B cell (primary cell): ENCODE data around the gene MRPL20. TPM values are rescaled to one million over a fixed set of nuclear protein-coding genes. Genes with fewer than 3 reads are reported as not detected.

Experiments
- ATAC-seq: fragments of 200-7000 bp; cut with Tn5 transposase; one replicate; pipeline ENCODE4 v1.10.0; 2021; ENCODE audit warnings: low read depth, mild to moderate bottlenecking, moderate number of reproducible peaks, moderate library complexity
- CTCF ChIA-PET: fragments of 350-600 bp; sonication (Branson Sonifier 250); formaldehyde crosslinking; loops from one replicate; lab custom pipeline; 2021; ENCODE audit warnings: antibody characterized with exemption, inconsistent platforms; lab: Charles Lee
- POLR2A ChIA-PET: fragments of 350-600 bp; sonication (Branson Sonifier 250); formaldehyde crosslinking; loops from one replicate; lab custom pipeline; 2021; ENCODE audit warnings: antibody characterized with exemption; lab: Charles Lee
- DNase-seq: peaks from one replicate; pipeline ENCODE4 v3.0.0; 2013
- H2AFZ ChIP-seq: 2 replicates; pipeline ENCODE4 v1.6.1; 2012; ENCODE audit warnings: mild to moderate bottlenecking, low read depth, low read length; ENCODE audit not compliant: insufficient read depth, poor library complexity, severe bottlenecking
- H3K27ac ChIP-seq, 2 donors: 1 replicate in 1 of 2; 2 replicates in 1 of 2; pipeline ENCODE4 v1.5.1; 2012 to 2013; ENCODE audit warnings: low read length in 2 of 2, mild to moderate bottlenecking in 2 of 2, moderate library complexity in 1 of 2
- H3K27me3 ChIP-seq, 4 experiments: fragments of 200-600 bp in 1 of 4; sonication (generic) in 1 of 4; replicated peaks in 1 of 4; 1 replicate in 2 of 4; 2 replicates in 2 of 4; pipeline versions ENCODE4 v1.6.1 to v1.7.0; 2013 to 2016; ENCODE audit warnings: low read length in 3 of 4, mild to moderate bottlenecking in 2 of 4, mixed read lengths in 1 of 4, moderate library complexity in 1 of 4; ENCODE audit not compliant: insufficient read depth in 4 of 4, control insufficient read depth in 3 of 4; ENCODE audit errors: control extremely low read depth in 1 of 4
- H3K36me3 ChIP-seq, 2 experiments: replicated peaks in 1 of 2; 1 replicate in 1 of 2; 2 replicates in 1 of 2; pipeline versions ENCODE4 v1.6.1 to v1.7.1; 2013; ENCODE audit warnings: low read length in 1 of 2; ENCODE audit not compliant: insufficient read depth in 2 of 2, control insufficient read depth in 1 of 2; ENCODE audit errors: control extremely low read depth in 1 of 2, extremely low read depth in 1 of 2
- H3K4me1 ChIP-seq, 2 donors: fragments of 200-600 bp in 1 of 2; sonication (generic) in 1 of 2; 1 replicate in 1 of 2; 2 replicates in 1 of 2; pipeline versions ENCODE4 v1.5.1 to v1.6.1; 2013 to 2017; ENCODE audit warnings: low read length in 2 of 2; ENCODE audit not compliant: control insufficient read depth in 2 of 2, insufficient read depth in 2 of 2
- H3K4me2 ChIP-seq: replicated peaks from 2 replicates; pipeline ENCODE3; 2012; ENCODE audit warnings: mild to moderate bottlenecking, low read depth, low read length; ENCODE audit not compliant: poor library complexity, severe bottlenecking
- H3K4me3 ChIP-seq, 5 experiments: fragments of 200-600 bp in 1 of 5; sonication (generic) in 1 of 5; 1 replicate in 3 of 5; 2 replicates in 2 of 5; pipeline versions ENCODE4 v1.5.1 to v1.7.0; 2011 to 2016; ENCODE audit warnings: low read length in 4 of 5, mild to moderate bottlenecking in 4 of 5, low read depth in 2 of 5, control low read depth in 1 of 5, moderate library complexity in 1 of 5; ENCODE audit not compliant: insufficient read depth in 1 of 5; ENCODE audit errors: control extremely low read depth in 1 of 5, extremely low read depth in 1 of 5
- H3K79me2 ChIP-seq: fragments of 200-600 bp; sonication (generic); one replicate; pipeline ENCODE4 v1.6.0; 2016; ENCODE audit warnings: low read length; ENCODE audit not compliant: control insufficient read depth, insufficient read depth
- H3K9ac ChIP-seq: fragments of 200-600 bp; sonication (generic); 2 replicates; pipeline ENCODE4 v1.6.1; 2017; ENCODE audit warnings: mild to moderate bottlenecking, low read length, moderate library complexity
- H3K9me3 ChIP-seq, 3 donors: one replicate each; pipeline versions ENCODE4 v1.6.1 to v1.7.1; 2013; ENCODE audit warnings: low read length in 2 of 3; ENCODE audit not compliant: control insufficient read depth in 2 of 3, insufficient read depth in 1 of 3; ENCODE audit errors: control extremely low read depth in 1 of 3
- H4K20me1 ChIP-seq: 2 replicates; pipeline ENCODE4 v1.6.0; 2012; ENCODE audit warnings: mild to moderate bottlenecking, low read length; ENCODE audit not compliant: insufficient read depth, control insufficient read depth, poor library complexity, severe bottlenecking
- H3K27ac Mint-ChIP-seq: one replicate; pipeline ENCODE4 v1.8.0; 2021; ENCODE audit warnings: mixed read lengths
- H3K27me3 Mint-ChIP-seq: one replicate; pipeline ENCODE4 v1.8.0; 2021; ENCODE audit warnings: mixed read lengths
- H3K4me1 Mint-ChIP-seq: one replicate; pipeline ENCODE4 v1.8.0; 2021; ENCODE audit warnings: mixed read lengths
- H3K4me3 Mint-ChIP-seq: one replicate; pipeline ENCODE4 v1.8.0; 2021; ENCODE audit warnings: mixed read lengths
- H3K9me3 Mint-ChIP-seq: one replicate; pipeline ENCODE4 v1.8.0; 2022; ENCODE audit warnings: mixed read lengths; ENCODE audit not compliant: insufficient read depth
- CTCF ChIP-seq: fragments of 200-600 bp; IDR thresholded peaks from one replicate; pipeline ENCODE4 v1.8.0; 2022; ENCODE audit warnings: antibody characterized with exemption, mild to moderate bottlenecking
- EZH2 ChIP-seq: IDR thresholded peaks from 2 replicates; pipeline ENCODE4 v1.6.1; 2012; ENCODE audit warnings: borderline replicate concordance, low read depth, mild to moderate bottlenecking, moderate library complexity, low read length; ENCODE audit not compliant: insufficient read depth, poor library complexity, severe bottlenecking
- WGBS: methylation state at CpG from one replicate; pipeline ENCODE4 v1.1.5; 2013; ENCODE audit warnings: missing lambda C conversion rate; ENCODE audit not compliant: insufficient coverage; 5-methylcytosine and 5-hydroxymethylcytosine counted together
- intact Hi-C: fragments of 100-400 bp; cut with micrococcal nuclease; formaldehyde crosslinking; loops from one replicate; pipeline ENCODE4 v1.10.0; 2022
- polyA plus RNA-seq: library from polyadenylated mRNA; depleted of rRNA; stranded (reverse); fragments of >200 nt; gene quantifications from 2 replicates; pipeline ENCODE4 v1.2.3, GENCODE V29; 2012
- total RNA-seq, 2 donors: library from RNA; stranded (reverse); fragments of 120-200 nt in 1 of 2; gene quantifications; 1 replicate in 1 of 2; 2 replicates in 1 of 2; pipeline versions ENCODE4 v1.2.3 to v1.2.4, GENCODE V29; 2013 to 2022

MRPL20 gene
- total and polyA plus RNA-seq, 2 donors (not counting 1 experiment from before 2014, with no cell fraction given): 55.9 to 119 TPM

- 20% methylated on average over 10 of the region's 13 CpGs for WGBS
- Histone ChIP-seq H3K4me2 (no peak overlapping the region), H3K79me2 (no peaks in the 10 kb centered on the region), H3K9ac (no peak overlapping the region), H2AFZ (no peak overlapping the region), H3K27ac (no peak overlapping the region), H3K4me3 (no peak overlapping the region), H4K20me1 (no peaks in the 10 kb centered on the region), H3K36me3 (no peaks in the 10 kb centered on the region), H3K9me3 (peaks cover 0 to 18% (median 0%) of the 10 kb centered on the region in 3 donors), H3K27me3 (peaks cover 0 to 42% (median 10%) of the 10 kb centered on the region in 4 experiments), H3K4me1 (peaks cover 11 to 14% of the 10 kb centered on the region in 2 donors)
- DNase-seq (no peak), ATAC-seq (no peak)
- H3K9me3 Mint-ChIP-seq: no peaks in the 10 kb centered on the region
- CTCF ChIA-PET: no interaction called here
- H3K4me1 Mint-ChIP-seq: peaks cover 8% of the 10 kb centered on the region
- TF ChIP-seq CTCF: no peak
- no peak for TF ChIP-seq EZH2
- POLR2A ChIA-PET: interaction anchor here (0.5 kb wide), 1 partner anchor 97 kb away, joined by 3 read pairs; no protein-coding TSS in a partner anchor
- intact Hi-C loops: no loop called here
- no peak overlapping the region for H3K4me3 Mint-ChIP-seq
- H3K27ac Mint-ChIP-seq: no peak overlapping the region
- peaks cover 20% of the 10 kb centered on the region for H3K27me3 Mint-ChIP-seq
Measured at GRCh38 chr1:1361982-1362423, 45.1 kb downstream of the MRPL20 start.

GRCh38 chr1:1361233-1361981 lies 45.7 kb downstream of the MRPL20 start:
- ATAC-seq (no peak), DNase-seq (no peak)
- peaks cover 11 to 14% of the 10 kb centered on the region in 2 donors for H3K4me1 ChIP-seq
- Mint-ChIP-seq H3K27me3 (peaks cover 24% of the 10 kb centered on the region), H3K27ac (no peak overlapping the region), H3K9me3 (no peaks in the 10 kb centered on the region), H3K4me1 (peaks cover 8% of the 10 kb centered on the region), H3K4me3 (no peak overlapping the region)
- ChIA-PET CTCF (no interaction called here), POLR2A (interaction anchor here (0.5 kb wide), 1 partner anchor 97 kb away, joined by 3 read pairs; no protein-coding TSS in a partner anchor)
- H2AFZ ChIP-seq: no peak overlapping the region
- H3K4me2 ChIP-seq: no peak overlapping the region
- TF ChIP-seq EZH2 (no peak), CTCF (no peak)
- peaks cover 0 to 13% (median 0%) of the 10 kb centered on the region in 3 donors for H3K9me3 ChIP-seq
- H3K4me3 ChIP-seq: no peak overlapping the region
- 82% methylated on average over 27 of the region's 35 CpGs for WGBS
- H3K79me2 ChIP-seq: no peaks in the 10 kb centered on the region
- intact Hi-C loops: no loop called here
- no peaks in the 10 kb centered on the region for H4K20me1 ChIP-seq
- H3K9ac ChIP-seq: no peak overlapping the region
- no peak overlapping the region for H3K27ac ChIP-seq
- no peaks in the 10 kb centered on the region for H3K36me3 ChIP-seq
- H3K27me3 ChIP-seq: peaks cover 0 to 46% (median 13%) of the 10 kb centered on the region in 4 experiments
